CD14-positive monocyte (primary cell): ENCODE measurements around the gene CTNNA3. TPM values are rescaled to one million over a fixed set of nuclear protein-coding genes. Genes with fewer than 3 reads are reported as not detected.

Source experiments
- DNase-seq, 3 donors: peaks; one replicate each; pipeline ENCODE4 v3.0.0-alpha.2; 2011 to 2022
- H2AFZ ChIP-seq: 2 replicates; pipeline ENCODE4 v1.6.0; 2012; ENCODE audit warnings: mild to moderate bottlenecking, low read depth, low read length, inconsistent platforms; ENCODE audit not compliant: insufficient read depth, poor library complexity, severe bottlenecking
- H3K27ac ChIP-seq, 2 donors: 1 replicate in 1 of 2; 2 replicates in 1 of 2; pipeline ENCODE4 v1.5.1; 2012 to 2013; ENCODE audit warnings: low read length in 2 of 2, control low read depth in 1 of 2, inconsistent platforms in 1 of 2, low read depth in 1 of 2, mild to moderate bottlenecking in 1 of 2
- H3K27me3 ChIP-seq, 2 donors: one replicate each; pipeline versions ENCODE4 v1.6.0 to v1.6.1; 2011 to 2013; ENCODE audit warnings: low read length in 2 of 2; ENCODE audit not compliant: control insufficient read depth in 2 of 2, insufficient read depth in 2 of 2
- H3K36me3 ChIP-seq, 2 donors: replicated peaks in 1 of 2; 1 replicate in 1 of 2; 2 replicates in 1 of 2; pipeline versions ENCODE4 v1.5.1 to v1.6.1; 2012 to 2013; ENCODE audit warnings: low read length in 2 of 2, control low read depth in 1 of 2, inconsistent platforms in 1 of 2, mild to moderate bottlenecking in 1 of 2; ENCODE audit not compliant: insufficient read depth in 2 of 2, control insufficient read depth in 1 of 2
- H3K4me1 ChIP-seq, 2 donors: 1 replicate in 1 of 2; 2 replicates in 1 of 2; pipeline versions ENCODE4 v1.5.1 to v1.6.1; 2012 to 2013; ENCODE audit warnings: low read length in 2 of 2, control low read depth in 1 of 2, inconsistent platforms in 1 of 2, mild to moderate bottlenecking in 1 of 2, moderate library complexity in 1 of 2; ENCODE audit not compliant: insufficient read depth in 2 of 2, control insufficient read depth in 1 of 2
- H3K4me2 ChIP-seq: replicated peaks from 2 replicates; pipeline ENCODE3; 2012; ENCODE audit warnings: low read length, moderate library complexity, mild to moderate bottlenecking; ENCODE audit not compliant: poor library complexity, severe bottlenecking; ENCODE audit errors: extremely low read depth
- H3K4me3 ChIP-seq, 3 experiments: fragments of 200-600 bp in 1 of 3; sonication (generic) in 1 of 3; replicated peaks in 1 of 3; 1 replicate in 2 of 3; 2 replicates in 1 of 3; pipeline ENCODE4 v1.5.1; 2011 to 2013; ENCODE audit warnings: low read length in 3 of 3, mild to moderate bottlenecking in 3 of 3, control low read depth in 2 of 3, low read depth in 2 of 3, inconsistent platforms in 1 of 3, moderate library complexity in 1 of 3
- H3K79me2 ChIP-seq: 2 replicates; pipeline ENCODE4 v1.6.0; 2012; ENCODE audit warnings: mild to moderate bottlenecking, control low read depth, inconsistent platforms, low read length, moderate library complexity; ENCODE audit not compliant: insufficient read depth
- H3K9ac ChIP-seq: 2 replicates; pipeline ENCODE4 v1.6.0; 2017; ENCODE audit warnings: low read length, mild to moderate bottlenecking; ENCODE audit not compliant: insufficient read depth, poor library complexity, severe bottlenecking
- H3K9me3 ChIP-seq, 2 donors: replicated peaks in 1 of 2; 1 replicate in 1 of 2; 2 replicates in 1 of 2; pipeline versions ENCODE4 v1.5.1 to v1.6.1; 2012 to 2013; ENCODE audit warnings: low read length in 2 of 2, control low read depth in 1 of 2; ENCODE audit not compliant: control insufficient read depth in 1 of 2, insufficient read depth in 1 of 2
- H4K20me1 ChIP-seq: 2 replicates; pipeline ENCODE4 v1.6.0; 2012; ENCODE audit warnings: mild to moderate bottlenecking, low read length, control low read depth, moderate library complexity; ENCODE audit not compliant: insufficient read depth
- H3K27ac Mint-ChIP-seq, 7 donors: one replicate each; pipeline ENCODE4 v1.8.0; 2020; ENCODE audit warnings: mild to moderate bottlenecking in 7 of 7, mixed read lengths in 7 of 7, moderate library complexity in 6 of 7, inconsistent platforms in 2 of 7
- H3K27me3 Mint-ChIP-seq, 3 donors: one replicate each; pipeline ENCODE4 v1.8.0; 2021 to 2022; ENCODE audit warnings: low read depth in 3 of 3, mild to moderate bottlenecking in 3 of 3, mixed read lengths in 3 of 3, moderate library complexity in 3 of 3, inconsistent platforms in 1 of 3
- H3K36me3 Mint-ChIP-seq, 2 donors: one replicate each; pipeline ENCODE4 v1.8.0; 2020; ENCODE audit warnings: mixed read lengths in 2 of 2, inconsistent platforms in 1 of 2, mild to moderate bottlenecking in 1 of 2
- H3K4me1 Mint-ChIP-seq: one replicate; pipeline ENCODE4 v1.8.0; 2020; ENCODE audit warnings: mild to moderate bottlenecking, mixed read lengths
- H3K4me3 Mint-ChIP-seq, 2 donors: one replicate each; pipeline ENCODE4 v1.8.0; 2020; ENCODE audit warnings: mild to moderate bottlenecking in 2 of 2, mixed read lengths in 2 of 2, moderate library complexity in 1 of 2
- H3K9me3 Mint-ChIP-seq, 7 donors: one replicate each; pipeline ENCODE4 v1.8.0; 2020 to 2022; ENCODE audit warnings: mixed read lengths in 7 of 7, mild to moderate bottlenecking in 6 of 7, moderate library complexity in 6 of 7, inconsistent platforms in 2 of 7
- WGBS: methylation state at CpG from one replicate; pipeline ENCODE4 v1.1.5; 2013; ENCODE audit warnings: missing lambda C conversion rate; ENCODE audit not compliant: insufficient coverage; 5-methylcytosine and 5-hydroxymethylcytosine counted together
- intact Hi-C, 2 donors: fragments of 100-400 bp; cut with micrococcal nuclease; formaldehyde crosslinking; loops; one replicate each; pipeline versions ENCODE4 v1.15.0 to v1.15.1; 2023
- polyA plus RNA-seq, 3 donors: library from polyadenylated mRNA; depleted of rRNA in 1 of 3; unstranded in 2 of 3; stranded (reverse) in 1 of 3; fragments of 300-500 nt in 2 of 3; fragments of >200 nt in 1 of 3; fragmentation: Illumina TruSeq in 2 of 3; gene quantifications; 1 replicate in 2 of 3; 2 replicates in 1 of 3; pipeline ENCODE4 v1.2.3, GENCODE V29; 2012 to 2021
- TF ChIP-seq, protein P1 (sequence below): fragments of 200-600 bp; IDR thresholded peaks from one replicate; pipeline ENCODE4 v1.8.0; 2022; ENCODE audit warnings: antibody characterized with exemption, mild to moderate bottlenecking

The CTNNA3 gene
- polyA plus RNA-seq, 3 donors, result not detected

DNA sequence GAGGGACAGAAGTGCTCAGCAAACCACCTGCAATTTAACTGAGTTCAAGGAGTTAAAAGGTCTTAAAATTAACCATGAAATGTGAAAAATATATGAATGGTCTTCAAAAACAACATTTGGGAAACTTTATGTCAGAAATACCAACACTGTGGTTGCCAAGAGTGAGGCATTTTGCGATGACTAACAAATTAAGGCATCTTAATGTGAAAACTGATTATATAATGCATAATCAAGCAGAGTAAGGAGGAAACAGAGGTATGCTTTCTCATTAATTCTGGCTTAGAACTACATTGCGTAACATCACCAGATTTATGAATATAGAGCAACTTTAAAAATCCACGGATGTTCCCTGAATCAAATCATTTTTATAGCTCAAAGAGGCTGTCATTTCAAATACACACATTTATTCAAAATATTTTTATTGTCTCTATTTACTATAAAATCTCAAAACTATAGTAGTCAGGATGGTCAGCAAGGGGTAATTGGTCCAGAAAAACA, 434.6 kb downstream of the CTNNA3 start:
- TF ChIP-seq, protein P1, sequence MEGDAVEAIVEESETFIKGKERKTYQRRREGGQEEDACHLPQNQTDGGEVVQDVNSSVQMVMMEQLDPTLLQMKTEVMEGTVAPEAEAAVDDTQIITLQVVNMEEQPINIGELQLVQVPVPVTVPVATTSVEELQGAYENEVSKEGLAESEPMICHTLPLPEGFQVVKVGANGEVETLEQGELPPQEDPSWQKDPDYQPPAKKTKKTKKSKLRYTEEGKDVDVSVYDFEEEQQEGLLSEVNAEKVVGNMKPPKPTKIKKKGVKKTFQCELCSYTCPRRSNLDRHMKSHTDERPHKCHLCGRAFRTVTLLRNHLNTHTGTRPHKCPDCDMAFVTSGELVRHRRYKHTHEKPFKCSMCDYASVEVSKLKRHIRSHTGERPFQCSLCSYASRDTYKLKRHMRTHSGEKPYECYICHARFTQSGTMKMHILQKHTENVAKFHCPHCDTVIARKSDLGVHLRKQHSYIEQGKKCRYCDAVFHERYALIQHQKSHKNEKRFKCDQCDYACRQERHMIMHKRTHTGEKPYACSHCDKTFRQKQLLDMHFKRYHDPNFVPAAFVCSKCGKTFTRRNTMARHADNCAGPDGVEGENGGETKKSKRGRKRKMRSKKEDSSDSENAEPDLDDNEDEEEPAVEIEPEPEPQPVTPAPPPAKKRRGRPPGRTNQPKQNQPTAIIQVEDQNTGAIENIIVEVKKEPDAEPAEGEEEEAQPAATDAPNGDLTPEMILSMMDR, result no peak
- Histone ChIP-seq H3K9ac (no peak overlapping the region), H3K36me3 (no peaks in the 10 kb centered on the region), H2AFZ (no peak overlapping the region), H3K4me2 (no peak overlapping the region), H3K9me3 (no peaks in the 10 kb centered on the region), H3K27ac (no peak overlapping the region), H3K4me1 (no peaks in the 10 kb centered on the region), H4K20me1 (no peaks in the 10 kb centered on the region), H3K27me3 (no peaks in the 10 kb centered on the region), H3K4me3 (no peak overlapping the region), H3K79me2 (no peaks in the 10 kb centered on the region)
- no CpG with 5 or more reads among the region's 3 CpGs for WGBS
- H3K9me3 Mint-ChIP-seq, result peaks cover 0 to 3% (median 0%) of the 10 kb centered on the region in 7 donors
- no peaks in the 10 kb centered on the region for H3K4me1 Mint-ChIP-seq
- no peak for DNase-seq
- intact Hi-C loops, result no loop called here
- peaks cover 0 to 2% (median 0%) of the 10 kb centered on the region in 3 donors for H3K27me3 Mint-ChIP-seq
- H3K4me3 Mint-ChIP-seq, result no peak overlapping the region
- H3K27ac Mint-ChIP-seq, result no peak overlapping the region
- H3K36me3 Mint-ChIP-seq, result no peaks in the 10 kb centered on the region

DNA sequence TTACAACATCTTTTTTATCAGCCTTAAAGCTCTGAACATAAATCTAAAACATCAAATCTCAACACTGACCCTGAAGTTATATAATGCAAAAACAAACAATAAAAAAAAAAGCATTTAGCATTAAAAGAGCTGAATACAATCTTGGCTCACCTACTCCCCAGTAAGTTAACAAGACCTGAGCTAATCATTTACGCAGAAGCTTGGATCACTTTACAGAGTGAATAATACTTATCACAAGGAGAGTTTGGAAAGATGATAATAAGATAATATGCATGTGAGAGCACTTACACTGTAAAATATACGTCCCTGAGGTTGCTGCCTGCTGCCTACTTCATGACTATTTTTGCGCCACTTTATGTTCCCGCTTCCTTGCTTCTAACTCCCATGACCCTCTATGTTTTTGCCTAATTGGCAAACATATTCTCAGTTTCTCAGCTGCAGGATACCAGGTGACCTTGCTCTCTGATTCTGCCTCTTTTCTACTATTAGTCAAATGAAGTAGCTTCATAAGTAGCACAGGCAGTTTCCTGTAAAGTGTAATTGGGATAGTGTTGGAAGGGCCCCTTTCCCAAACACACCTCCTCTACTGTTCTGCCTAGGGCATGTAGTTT, 436.6 kb downstream of the CTNNA3 start:
- Histone ChIP-seq H3K27ac (no peak overlapping the region), H2AFZ (no peak overlapping the region), H3K4me3 (no peak overlapping the region), H3K79me2 (no peaks in the 10 kb centered on the region), H3K4me2 (no peak overlapping the region), H3K4me1 (no peaks in the 10 kb centered on the region), H3K36me3 (no peaks in the 10 kb centered on the region), H3K9ac (no peak overlapping the region), H3K9me3 (no peaks in the 10 kb centered on the region), H3K27me3 (no peaks in the 10 kb centered on the region), H4K20me1 (no peaks in the 10 kb centered on the region)
- Mint-ChIP-seq H3K27me3 (peaks cover 0 to 2% (median 0%) of the 10 kb centered on the region in 3 donors), H3K9me3 (peaks cover 0 to 3% (median 0%) of the 10 kb centered on the region in 7 donors), H3K4me1 (no peaks in the 10 kb centered on the region), H3K27ac (no peak overlapping the region), H3K36me3 (no peaks in the 10 kb centered on the region), H3K4me3 (no peak overlapping the region)
- DNase-seq, result no peak
- TF ChIP-seq, protein P1, result no peak
- intact Hi-C loops, result no loop called here
- 89% methylated on average over 2 of the region's 4 CpGs for WGBS
